K562 (cell line): ENCODE measurements around the gene OLR1. TPM values are rescaled to one million over a fixed set of nuclear protein-coding genes. Genes with fewer than 3 reads are reported as not detected.

Experiments
- ATAC-seq: fragments of 200-7000 bp; cut with Tn5 transposase; 3 replicates; pipeline ENCODE4 v1.9.1; 2020; ENCODE audit warnings: moderate library complexity
- BruUV-seq: library from RNA; stranded (reverse); fragments of 400-500 nt; replicated peaks from 2 replicates; lab custom pipeline; 2021; lab: Mats Ljungman, UMichigan
- CTCF ChIA-PET: fragments of 300-600 bp; formaldehyde crosslinking; extraction: SDS; loops from one replicate; lab custom pipeline; 2021; ENCODE audit warnings: low intra/inter-chr PET ratio; lab: Yijun Ruan, JAX
- POLR2A ChIA-PET: fragments of 300-600, 350-650 bp; sonication (Branson Sonifier 250); formaldehyde crosslinking; extraction: SDS; loops from one replicate; lab custom pipeline; 2021; ENCODE audit warnings: antibody characterized with exemption, inconsistent platforms; lab: Yijun Ruan, JAX
- DNase-seq, 4 experiments: peaks; one replicate each; pipeline versions ENCODE4 v3.0.0 to v3.0.0-alpha.2; 2011 to 2018; ENCODE audit warnings: low spot score in 3 of 4, mixed read lengths in 3 of 4; ENCODE audit errors: extremely low read depth in 1 of 4
- FAIRE-seq: peaks from 2 replicates; lab custom pipeline; 2011; peaks lifted over from hg19 to GRCh38; lab: Jason Lieb, UNC
- H2AFZ ChIP-seq: 2 replicates; pipeline ENCODE4 v1.6.0; 2011; ENCODE audit warnings: low read depth, low read length, control low read depth, inconsistent platforms
- H3K27ac ChIP-seq: fragments of 200-600 bp; 3 replicates; pipeline ENCODE4 v1.8.0; 2011; ENCODE audit warnings: low read depth, mild to moderate bottlenecking, control low read depth, inconsistent platforms, low read length, moderate library complexity, mixed read lengths; ENCODE audit errors: extremely low read depth
- H3K27me3 ChIP-seq, 2 experiments: fragments of 300-600 bp in 1 of 2; 2 replicates in 1 of 2; 3 replicates in 1 of 2; pipeline versions ENCODE4 v1.6.0 to v1.8.0; 2011; ENCODE audit warnings: inconsistent platforms in 2 of 2, low read length in 2 of 2, mild to moderate bottlenecking in 1 of 2, mixed read lengths in 1 of 2, moderate library complexity in 1 of 2; ENCODE audit not compliant: control insufficient read depth in 2 of 2, insufficient read depth in 2 of 2
- H3K36me3 ChIP-seq: fragments of 300-600 bp; 3 replicates; pipeline ENCODE4 v1.8.0; 2011; ENCODE audit warnings: mild to moderate bottlenecking, low read length, inconsistent platforms; ENCODE audit not compliant: control insufficient read depth, insufficient read depth
- H3K4me1 ChIP-seq, 2 experiments: fragments of 200-600 bp in 1 of 2; replicated peaks in 1 of 2; 2 replicates in 1 of 2; 3 replicates in 1 of 2; pipeline versions ENCODE4 v1.5.1 to v1.8.0; 2011; ENCODE audit warnings: inconsistent platforms in 2 of 2, low read length in 2 of 2, mild to moderate bottlenecking in 1 of 2, mixed read lengths in 1 of 2, moderate library complexity in 1 of 2; ENCODE audit not compliant: control insufficient read depth in 2 of 2, insufficient read depth in 2 of 2
- H3K4me2 ChIP-seq: 2 replicates; pipeline ENCODE4 v1.6.1; 2011; ENCODE audit warnings: low read length, control low read depth, inconsistent platforms, mixed read lengths; ENCODE audit not compliant: insufficient read depth
- H3K4me3 ChIP-seq: fragments of 200-600 bp; sonication (generic), shearing (Covaris generic); 2 replicates; pipeline ENCODE4 v1.5.1; 2016; ENCODE audit warnings: control low read depth, inconsistent platforms
- H3K79me2 ChIP-seq: fragments of 200-600 bp; 3 replicates; pipeline ENCODE4 v1.8.0; 2011; ENCODE audit warnings: low read length, inconsistent platforms; ENCODE audit not compliant: control insufficient read depth, insufficient read depth
- H3K9ac ChIP-seq, 2 experiments: 2 replicates each; pipeline versions ENCODE4 v1.6.0 to v1.6.1; 2011; ENCODE audit warnings: low read depth in 2 of 2, low read length in 2 of 2, control low read depth in 1 of 2, inconsistent platforms in 1 of 2, mild to moderate bottlenecking in 1 of 2, mixed read lengths in 1 of 2; ENCODE audit not compliant: insufficient read depth in 1 of 2
- H3K9me1 ChIP-seq: one replicate; pipeline ENCODE4 v1.6.0; 2011; ENCODE audit warnings: inconsistent platforms, mild to moderate bottlenecking, low read length, moderate library complexity; ENCODE audit not compliant: control insufficient read depth, insufficient read depth
- H3K9me3 ChIP-seq: replicated peaks from 2 replicates; pipeline ENCODE4 v1.5.1; 2011; ENCODE audit warnings: low read depth, low read length, inconsistent platforms; ENCODE audit not compliant: control insufficient read depth, insufficient read depth
- H4K20me1 ChIP-seq: replicated peaks from 2 replicates; pipeline ENCODE4 v1.6.1; 2011; ENCODE audit warnings: low read length, inconsistent platforms, mixed read lengths; ENCODE audit not compliant: control insufficient read depth, insufficient read depth
- ARHGAP35 ChIP-seq: fragments of 450-650 bp; IDR thresholded peaks from 2 replicates; pipeline ENCODE4 v1.6.1; 2018; ENCODE audit not compliant: partially characterized antibody
- ATF7 ChIP-seq: fragments of 450-650 bp; IDR thresholded peaks from 2 replicates; pipeline ENCODE4 v1.7.1; 2014; ENCODE audit warnings: mild to moderate bottlenecking, moderate library complexity
- DACH1 ChIP-seq: fragments of 450-650 bp; IDR thresholded peaks from 2 replicates; pipeline ENCODE4 v1.6.1; 2018; ENCODE audit not compliant: partially characterized antibody
- GTF2E2 ChIP-seq: fragments of 200-800 bp; sonication (Bioruptor generic); IDR thresholded peaks from 2 replicates; pipeline ENCODE4 v1.6.1; 2016; ENCODE audit warnings: missing genetic modification characterization, missing compliant biosample characterization
- NCOA6 ChIP-seq: fragments of 450-650 bp; IDR thresholded peaks from 2 replicates; pipeline ENCODE4 v1.6.1; 2017; ENCODE audit warnings: mild to moderate bottlenecking
- NUFIP1 ChIP-seq: fragments of 450-650 bp; IDR thresholded peaks from 2 replicates; pipeline ENCODE4 v1.6.1; 2018; ENCODE audit not compliant: partially characterized antibody
- RAD21 ChIP-seq, 2 experiments: fragments of 250-450 bp in 1 of 2; fragments of 450-650 bp in 1 of 2; sonication (Bioruptor Pico) in 1 of 2; formaldehyde crosslinking in 1 of 2; IDR thresholded peaks in 1 of 2; conservative IDR thresholded peaks in 1 of 2; 2 replicates each; pipeline versions ENCODE4 v1.4.0 to v1.8.0; 2020 to 2022; ENCODE audit warnings: mild to moderate bottlenecking in 2 of 2, moderate library complexity in 1 of 2
- SAFB ChIP-seq: fragments of 200-400 bp; formaldehyde crosslinking; IDR thresholded peaks from 2 replicates; pipeline ENCODE4 v1.6.1; 2017; ENCODE audit warnings: low read depth, low read length, borderline replicate concordance
- TCF3 ChIP-seq: sonication (generic); formaldehyde crosslinking; IDR thresholded peaks from 2 replicates; pipeline ENCODE4 v1.4.0; 2020; ENCODE audit warnings: mild to moderate bottlenecking, missing genetic modification reagents
- ZNF79 ChIP-seq: fragments of 250-450 bp; sonication (Bioruptor Pico); IDR thresholded peaks from 2 replicates; pipeline ENCODE4 v1.4.0; 2020; ENCODE audit warnings: low read depth, mild to moderate bottlenecking, moderate library complexity
- WGBS: fragments of 100-300 bp; shearing (Covaris generic); methylation state at CpG from one replicate; pipeline ENCODE4 v1.1.6; 2016; ENCODE audit warnings: low coverage, mixed read lengths; ENCODE audit not compliant: insufficient coverage; ENCODE audit errors: missing lambda C conversion rate; 5-methylcytosine and 5-hydroxymethylcytosine counted together
- in situ Hi-C: fragments of 300-500 bp; cut with MboI; formaldehyde crosslinking; loops from 4 replicates; pipeline ENCODE4 v1.15.0; 2018; ENCODE audit warnings: inconsistent platforms, mixed read lengths
- intact Hi-C: fragments of 100-400 bp; cut with micrococcal nuclease; formaldehyde crosslinking; loops from 2 replicates; pipeline ENCODE4 v1.14.2; 2022
- polyA plus RNA-seq, 8 experiments: library from polyadenylated mRNA; depleted of rRNA in 4 of 8; stranded (reverse) in 5 of 8; unstranded in 3 of 8; fragments of >200 nt; fragmentation: Nextera tagmentation in 2 of 8; fragmentation: Illumina TruSeq in 1 of 8; extraction: Ambion mirVana in 2 of 8; extraction: Trizol in 1 of 8; gene quantifications; 2 replicates each; pipeline versions ENCODE4 v1.2.1 to v1.2.3, GENCODE V29; 2011 to 2014; ENCODE audit warnings: inconsistent platforms in 1 of 8, missing spikeins in 1 of 8
- total RNA-seq, 7 experiments: library from RNA; depleted of rRNA in 6 of 7; stranded (reverse); fragments of >200 nt in 6 of 7; fragmentation: Illumina TruSeq in 2 of 7; extraction: Trizol in 2 of 7; gene quantifications; 2 replicates each; pipeline versions ENCODE4 v1.2.1 to v1.2.3, GENCODE V29; 2011 to 2021; ENCODE audit warnings: low replicate concordance in 1 of 7
- TF ChIP-seq, protein P1 (sequence below), 2 experiments: fragments of 450-650 bp; IDR thresholded peaks; 2 replicates each; pipeline ENCODE4 v1.6.1; 2018; ENCODE audit warnings: mild to moderate bottlenecking in 2 of 2, low read depth in 1 of 2; ENCODE audit not compliant: partially characterized antibody in 2 of 2
- TF ChIP-seq, protein P2 (sequence below): fragments of 250-450 bp; sonication (Bioruptor Pico); IDR thresholded peaks from 2 replicates; pipeline ENCODE4 v1.8.0; 2021; ENCODE audit warnings: moderate library complexity, mild to moderate bottlenecking, inconsistent platforms
- TF ChIP-seq, protein P3 (sequence below), 2 experiments: fragments of 450-650 bp in 1 of 2; sonication (generic) in 1 of 2; formaldehyde crosslinking in 1 of 2; IDR thresholded peaks in 1 of 2; conservative IDR thresholded peaks in 1 of 2; 2 replicates each; pipeline versions ENCODE4 v1.6.1 to v1.8.1; 2016 to 2023; ENCODE audit warnings: mild to moderate bottlenecking in 2 of 2, moderate library complexity in 2 of 2, inconsistent platforms in 1 of 2, missing genetic modification reagents in 1 of 2
- TF ChIP-seq, protein P4 (sequence below): fragments of 250-450 bp; sonication (Bioruptor Pico); IDR thresholded peaks from 2 replicates; pipeline ENCODE4 v1.4.0; 2020; ENCODE audit warnings: mild to moderate bottlenecking, moderate library complexity

The OLR1 gene
- total and polyA plus RNA-seq, 9 of the 15 experiments (the other 6 are each of a cell fraction or from before 2014, with no cell fraction given): not detected

DNA sequence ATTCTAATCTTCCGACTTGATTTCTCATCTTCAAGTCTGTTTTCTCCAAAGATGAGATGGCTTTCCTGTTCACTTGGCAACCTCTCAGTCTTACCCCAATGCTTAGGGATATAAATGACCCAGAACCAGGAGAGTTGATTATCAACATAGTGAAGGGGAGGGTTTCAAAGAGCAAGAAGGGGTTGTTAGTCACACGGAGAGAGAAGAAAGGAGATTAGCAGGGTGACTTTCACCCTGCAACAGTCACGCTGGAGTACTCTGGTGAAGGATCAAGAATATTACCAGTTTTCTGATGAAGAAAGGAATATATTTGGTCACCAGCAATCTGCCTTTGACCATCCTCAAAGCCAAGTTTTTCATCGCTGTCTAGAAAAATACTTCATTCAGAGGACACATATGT, 6.9 kb upstream of the OLR1 start, which contains the start of gene TMEM52B:
Gene TMEM52B (plus strand): TSS at position 212 of the 400 bp plus-strand sequence. CDS start 543 bp downstream, outside the sequence.
- ATAC-seq: no peak
- Histone ChIP-seq H3K4me2 (no peak within 1 kb of the TSS), H3K4me3 (no peak within 1 kb of the TSS)

More for the DNA sequence above, 6.9 kb upstream of the OLR1 start, which contains the start of gene TMEM52B:
- H3K79me2 ChIP-seq: no peaks in the 10 kb centered on the region
- ChIA-PET CTCF (no interaction called here), POLR2A (no interaction called here)
- no peak for TF ChIP-seq NCOA6
- no peak for TF ChIP-seq GTF2E2 (tag)
- no peak for TF ChIP-seq ZNF79 (CRISPR knock-in tag)
- no peak for TF ChIP-seq TCF3
- TF ChIP-seq RAD21 (CRISPR knock-in tag; conservative IDR thresholded peaks at IDR 0.05 in 1 of 2, IDR thresholded peaks at IDR 0.05 in 1 of 2): no peak
- TF ChIP-seq, protein P1, sequence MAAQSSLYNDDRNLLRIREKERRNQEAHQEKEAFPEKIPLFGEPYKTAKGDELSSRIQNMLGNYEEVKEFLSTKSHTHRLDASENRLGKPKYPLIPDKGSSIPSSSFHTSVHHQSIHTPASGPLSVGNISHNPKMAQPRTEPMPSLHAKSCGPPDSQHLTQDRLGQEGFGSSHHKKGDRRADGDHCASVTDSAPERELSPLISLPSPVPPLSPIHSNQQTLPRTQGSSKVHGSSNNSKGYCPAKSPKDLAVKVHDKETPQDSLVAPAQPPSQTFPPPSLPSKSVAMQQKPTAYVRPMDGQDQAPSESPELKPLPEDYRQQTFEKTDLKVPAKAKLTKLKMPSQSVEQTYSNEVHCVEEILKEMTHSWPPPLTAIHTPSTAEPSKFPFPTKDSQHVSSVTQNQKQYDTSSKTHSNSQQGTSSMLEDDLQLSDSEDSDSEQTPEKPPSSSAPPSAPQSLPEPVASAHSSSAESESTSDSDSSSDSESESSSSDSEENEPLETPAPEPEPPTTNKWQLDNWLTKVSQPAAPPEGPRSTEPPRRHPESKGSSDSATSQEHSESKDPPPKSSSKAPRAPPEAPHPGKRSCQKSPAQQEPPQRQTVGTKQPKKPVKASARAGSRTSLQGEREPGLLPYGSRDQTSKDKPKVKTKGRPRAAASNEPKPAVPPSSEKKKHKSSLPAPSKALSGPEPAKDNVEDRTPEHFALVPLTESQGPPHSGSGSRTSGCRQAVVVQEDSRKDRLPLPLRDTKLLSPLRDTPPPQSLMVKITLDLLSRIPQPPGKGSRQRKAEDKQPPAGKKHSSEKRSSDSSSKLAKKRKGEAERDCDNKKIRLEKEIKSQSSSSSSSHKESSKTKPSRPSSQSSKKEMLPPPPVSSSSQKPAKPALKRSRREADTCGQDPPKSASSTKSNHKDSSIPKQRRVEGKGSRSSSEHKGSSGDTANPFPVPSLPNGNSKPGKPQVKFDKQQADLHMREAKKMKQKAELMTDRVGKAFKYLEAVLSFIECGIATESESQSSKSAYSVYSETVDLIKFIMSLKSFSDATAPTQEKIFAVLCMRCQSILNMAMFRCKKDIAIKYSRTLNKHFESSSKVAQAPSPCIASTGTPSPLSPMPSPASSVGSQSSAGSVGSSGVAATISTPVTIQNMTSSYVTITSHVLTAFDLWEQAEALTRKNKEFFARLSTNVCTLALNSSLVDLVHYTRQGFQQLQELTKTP (IDR thresholded peaks at IDR 0.05; ENCODE audit: low read depth in 1 of 2, partially characterized antibody in 2 of 2): no peak
- TF ChIP-seq DACH1: no peak
- no peak for TF ChIP-seq SAFB
- TF ChIP-seq, protein P2, sequence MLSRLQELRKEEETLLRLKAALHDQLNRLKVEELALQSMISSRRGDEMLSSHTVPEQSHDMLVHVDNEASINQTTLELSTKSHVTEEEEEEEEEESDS (CRISPR knock-in tag): no peak
- TF ChIP-seq ARHGAP35: no peak
- no peak for TF ChIP-seq ATF7
- no peak for TF ChIP-seq NUFIP1
- TF ChIP-seq, protein P3, sequence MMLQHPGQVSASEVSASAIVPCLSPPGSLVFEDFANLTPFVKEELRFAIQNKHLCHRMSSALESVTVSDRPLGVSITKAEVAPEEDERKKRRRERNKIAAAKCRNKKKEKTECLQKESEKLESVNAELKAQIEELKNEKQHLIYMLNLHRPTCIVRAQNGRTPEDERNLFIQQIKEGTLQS (IDR thresholded peaks at IDR 0.05): no peak
- TF ChIP-seq, protein P3 (CRISPR knock-in tag; conservative IDR thresholded peaks at IDR 0.05): no peak
- TF ChIP-seq, protein P4, sequence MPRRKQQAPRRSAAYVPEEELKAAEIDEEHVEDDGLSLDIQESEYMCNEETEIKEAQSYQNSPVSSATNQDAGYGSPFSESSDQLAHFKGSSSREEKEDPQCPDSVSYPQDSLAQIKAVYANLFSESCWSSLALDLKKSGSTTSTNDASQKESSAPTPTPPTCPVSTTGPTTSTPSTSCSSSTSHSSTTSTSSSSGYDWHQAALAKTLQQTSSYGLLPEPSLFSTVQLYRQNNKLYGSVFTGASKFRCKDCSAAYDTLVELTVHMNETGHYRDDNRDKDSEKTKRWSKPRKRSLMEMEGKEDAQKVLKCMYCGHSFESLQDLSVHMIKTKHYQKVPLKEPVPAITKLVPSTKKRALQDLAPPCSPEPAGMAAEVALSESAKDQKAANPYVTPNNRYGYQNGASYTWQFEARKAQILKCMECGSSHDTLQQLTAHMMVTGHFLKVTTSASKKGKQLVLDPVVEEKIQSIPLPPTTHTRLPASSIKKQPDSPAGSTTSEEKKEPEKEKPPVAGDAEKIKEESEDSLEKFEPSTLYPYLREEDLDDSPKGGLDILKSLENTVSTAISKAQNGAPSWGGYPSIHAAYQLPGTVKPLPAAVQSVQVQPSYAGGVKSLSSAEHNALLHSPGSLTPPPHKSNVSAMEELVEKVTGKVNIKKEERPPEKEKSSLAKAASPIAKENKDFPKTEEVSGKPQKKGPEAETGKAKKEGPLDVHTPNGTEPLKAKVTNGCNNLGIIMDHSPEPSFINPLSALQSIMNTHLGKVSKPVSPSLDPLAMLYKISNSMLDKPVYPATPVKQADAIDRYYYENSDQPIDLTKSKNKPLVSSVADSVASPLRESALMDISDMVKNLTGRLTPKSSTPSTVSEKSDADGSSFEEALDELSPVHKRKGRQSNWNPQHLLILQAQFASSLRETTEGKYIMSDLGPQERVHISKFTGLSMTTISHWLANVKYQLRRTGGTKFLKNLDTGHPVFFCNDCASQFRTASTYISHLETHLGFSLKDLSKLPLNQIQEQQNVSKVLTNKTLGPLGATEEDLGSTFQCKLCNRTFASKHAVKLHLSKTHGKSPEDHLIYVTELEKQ (CRISPR knock-in tag): no peak
- no peaks in the 10 kb centered on the region for H4K20me1 ChIP-seq
- H3K27ac ChIP-seq: no peak within 1 kb of the TSS
- intact Hi-C loops (no loop called here), in situ Hi-C loops (no loop called here)
- no peaks in the 10 kb centered on the region for H3K9me1 ChIP-seq
- peaks cover 0 to 8% of the 10 kb centered on the region in 2 experiments; a peak in 4 of 5 replicates for H3K27me3 ChIP-seq
- no peaks in the 10 kb centered on the region for H3K4me1 ChIP-seq
- 0% methylated on average over 3 of the region's 4 CpGs for WGBS
- no TSS peak for BruUV-seq
- no peaks in the 10 kb centered on the region for H3K9me3 ChIP-seq
- H3K36me3 ChIP-seq: no peaks in the 10 kb centered on the region
- FAIRE-seq (no peak), DNase-seq (no peak)
- H3K9ac ChIP-seq: no peak within 1 kb of the TSS
- H2AFZ ChIP-seq: no peak within 1 kb of the TSS
